SK-N-SH (cell line): ENCODE results near the gene ETV6. TPM values are rescaled to one million over a fixed set of nuclear protein-coding genes. Genes with fewer than 3 reads are reported as not detected.

Experiments used
- CTCF ChIA-PET: fragments of 300-600, 350-600 bp; formaldehyde crosslinking; extraction: SDS; loops from one replicate; lab custom pipeline; 2021; lab: Yijun Ruan, JAX
- POLR2A ChIA-PET: fragments of 350-600 bp; sonication (Branson Sonifier 250); formaldehyde crosslinking; extraction: SDS; loops from one replicate; lab custom pipeline; 2020; ENCODE audit warnings: antibody characterized with exemption, inconsistent platforms; lab: Yijun Ruan, JAX
- DNase-seq: peaks from one replicate; pipeline ENCODE4 v3.0.0; 2012
- H2AFZ ChIP-seq: fragments of 200-600 bp; sonication (generic); 2 replicates; pipeline ENCODE4 v1.8.1; 2016; ENCODE audit warnings: antibody characterized with exemption, mild to moderate bottlenecking, low read depth
- H3F3A ChIP-seq: fragments of 200-600 bp; sonication (generic); replicated peaks from 2 replicates; pipeline ENCODE3; 2016; ENCODE audit warnings: antibody characterized with exemption, mild to moderate bottlenecking; ENCODE audit not compliant: insufficient read depth
- H3K27ac ChIP-seq, 2 experiments: fragments of 200-500 bp in 1 of 2; fragments of 200-600 bp in 1 of 2; sonication (Bioruptor generic) in 1 of 2; sonication (generic), shearing (Covaris generic) in 1 of 2; 2 replicates each; pipeline versions ENCODE4 v1.5.1 to v1.6.1; 2014 to 2016; ENCODE audit warnings: low read depth in 2 of 2, inconsistent platforms in 1 of 2, low read length in 1 of 2, mild to moderate bottlenecking in 1 of 2, mixed read lengths in 1 of 2
- H3K27me3 ChIP-seq: fragments of 200-600 bp; sonication (generic), shearing (Covaris generic); 2 replicates; pipeline ENCODE4 v1.6.1; 2016; ENCODE audit warnings: mixed run types; ENCODE audit not compliant: insufficient read depth
- H3K36me3 ChIP-seq, 2 experiments: fragments of 200-500 bp in 1 of 2; fragments of 200-600 bp in 1 of 2; sonication (Bioruptor generic) in 1 of 2; sonication (generic) in 1 of 2; replicated peaks in 1 of 2; 2 replicates each; pipeline versions ENCODE3 to v1.5.1; 2014 to 2016; ENCODE audit warnings: low read length in 1 of 2, mild to moderate bottlenecking in 1 of 2; ENCODE audit not compliant: insufficient read depth in 2 of 2, control insufficient read depth in 1 of 2
- H3K4me1 ChIP-seq, 2 experiments: fragments of 200-500 bp in 1 of 2; fragments of 200-600 bp in 1 of 2; sonication (Bioruptor generic) in 1 of 2; sonication (generic), shearing (Covaris generic) in 1 of 2; 2 replicates each; pipeline versions ENCODE4 v1.5.1 to v1.6.1; 2014 to 2016; ENCODE audit warnings: low read depth in 1 of 2, low read length in 1 of 2, mixed run types in 1 of 2; ENCODE audit not compliant: insufficient read depth in 2 of 2, control insufficient read depth in 1 of 2
- H3K4me2 ChIP-seq: fragments of 200-600 bp; sonication (generic), shearing (Covaris generic); 2 replicates; pipeline ENCODE4 v1.6.1; 2017; ENCODE audit warnings: mixed run types
- H3K4me3 ChIP-seq, 2 experiments: fragments of 200-500 bp in 1 of 2; fragments of 200-600 bp in 1 of 2; sonication (Bioruptor generic) in 1 of 2; sonication (generic), shearing (Covaris generic) in 1 of 2; 2 replicates each; pipeline versions ENCODE4 v1.5.1 to v1.8.1; 2014 to 2016; ENCODE audit warnings: low read depth in 2 of 2, inconsistent platforms in 1 of 2, low read length in 1 of 2, mild to moderate bottlenecking in 1 of 2, mixed read lengths in 1 of 2, moderate library complexity in 1 of 2
- H3K79me2 ChIP-seq: fragments of 200-600 bp; sonication (generic); 2 replicates; pipeline ENCODE4 v1.8.1; 2017; ENCODE audit warnings: mild to moderate bottlenecking; ENCODE audit not compliant: insufficient read depth
- H3K9ac ChIP-seq: fragments of 200-600 bp; sonication (generic); 2 replicates; pipeline ENCODE4 v1.6.1; 2017; ENCODE audit warnings: mixed run types
- H3K9me2 ChIP-seq: fragments of 200-600 bp; sonication (generic); 2 replicates; pipeline ENCODE4 v1.6.1; 2017; ENCODE audit warnings: mixed run types
- H3K9me3 ChIP-seq: fragments of 200-600 bp; sonication (generic); 2 replicates; pipeline ENCODE4 v1.6.1; 2017; ENCODE audit warnings: mixed run types, mild to moderate bottlenecking, moderate library complexity
- H4K20me1 ChIP-seq: fragments of 200-600 bp; sonication (generic); 2 replicates; pipeline ENCODE4 v1.6.1; 2017; ENCODE audit warnings: mild to moderate bottlenecking, mixed run types; ENCODE audit not compliant: insufficient read depth
- CHD2 ChIP-seq: fragments of 150-350 bp; IDR thresholded peaks from 2 replicates; pipeline ENCODE4 v1.6.1; 2018; ENCODE audit warnings: low read length; ENCODE audit not compliant: partially characterized antibody
- ELF1 ChIP-seq: IDR thresholded peaks from 2 replicates; pipeline ENCODE4 v1.4.0; 2012
- FOSL2 ChIP-seq: IDR thresholded peaks from 2 replicates; pipeline ENCODE4 v1.4.0; 2012; ENCODE audit warnings: low read depth, mild to moderate bottlenecking, moderate library complexity, borderline replicate concordance
- FOXM1 ChIP-seq: IDR thresholded peaks from 2 replicates; pipeline ENCODE4 v1.4.0; 2012; ENCODE audit warnings: low read depth, mild to moderate bottlenecking
- GABPA ChIP-seq: IDR thresholded peaks from 2 replicates; pipeline ENCODE4 v1.4.0; 2012; ENCODE audit warnings: low read depth, mild to moderate bottlenecking
- JUND ChIP-seq: IDR thresholded peaks from 2 replicates; pipeline ENCODE4 v1.4.0; 2012
- MXI1 ChIP-seq: IDR thresholded peaks from 2 replicates; pipeline ENCODE4 v1.6.1; 2012; ENCODE audit warnings: mild to moderate bottlenecking, low read depth, low read length, improper control_type of control experiment
- NFIC ChIP-seq: IDR thresholded peaks from 2 replicates; pipeline ENCODE4 v1.4.0; 2012; ENCODE audit warnings: borderline replicate concordance
- PBX3 ChIP-seq: IDR thresholded peaks from 2 replicates; pipeline ENCODE4; 2012
- RAD21 ChIP-seq: IDR thresholded peaks from 2 replicates; pipeline ENCODE4 v1.6.1; 2012; ENCODE audit warnings: mild to moderate bottlenecking, low read length
- RFX5 ChIP-seq: IDR thresholded peaks from 2 replicates; pipeline ENCODE4 v1.6.1; 2012; ENCODE audit warnings: mild to moderate bottlenecking, improper control_type of control experiment, low read length
- RXRA ChIP-seq: IDR thresholded peaks from 2 replicates; pipeline ENCODE4 v1.4.0; 2012; ENCODE audit warnings: low read depth, mild to moderate bottlenecking, borderline replicate concordance
- SIN3A ChIP-seq: IDR thresholded peaks from 2 replicates; pipeline ENCODE4 v1.6.1; 2012; ENCODE audit warnings: low read depth, mild to moderate bottlenecking, low read length, moderate library complexity, borderline replicate concordance
- USF2 ChIP-seq: fragments of 150-350 bp; IDR thresholded peaks from 2 replicates; pipeline ENCODE4 v1.6.1; 2017; ENCODE audit warnings: antibody characterized with exemption, low read length, low read depth, borderline replicate concordance
- ZBTB33 ChIP-seq: IDR thresholded peaks from 2 replicates; pipeline ENCODE4 v1.4.0; 2012; ENCODE audit warnings: low read depth, borderline replicate concordance
- WGBS: methylation state at CpG from one replicate; pipeline ENCODE4 v1.1.6; 2017; ENCODE audit warnings: low lambda C conversion rate; 5-methylcytosine and 5-hydroxymethylcytosine counted together
- polyA plus RNA-seq, 3 experiments: library from polyadenylated mRNA; depleted of rRNA; stranded (reverse); fragments of >200 nt; gene quantifications; 2 replicates each; pipeline ENCODE4 v1.2.3, GENCODE V29; 2012
- TF ChIP-seq, protein P1 (sequence below): fragments of 150-350 bp; IDR thresholded peaks from 2 replicates; pipeline ENCODE4 v1.6.1; 2016; ENCODE audit warnings: mild to moderate bottlenecking, low read depth, low read length
- TF ChIP-seq, protein P2 (sequence below): IDR thresholded peaks from 2 replicates; pipeline ENCODE4 v1.6.1; 2012; ENCODE audit warnings: mild to moderate bottlenecking, low read depth, low read length, moderate library complexity

Gene ETV6
- polyA plus RNA-seq, 1 of the 3 experiments (the other 2 are of a cell fraction) = 4.0 TPM

DNA sequence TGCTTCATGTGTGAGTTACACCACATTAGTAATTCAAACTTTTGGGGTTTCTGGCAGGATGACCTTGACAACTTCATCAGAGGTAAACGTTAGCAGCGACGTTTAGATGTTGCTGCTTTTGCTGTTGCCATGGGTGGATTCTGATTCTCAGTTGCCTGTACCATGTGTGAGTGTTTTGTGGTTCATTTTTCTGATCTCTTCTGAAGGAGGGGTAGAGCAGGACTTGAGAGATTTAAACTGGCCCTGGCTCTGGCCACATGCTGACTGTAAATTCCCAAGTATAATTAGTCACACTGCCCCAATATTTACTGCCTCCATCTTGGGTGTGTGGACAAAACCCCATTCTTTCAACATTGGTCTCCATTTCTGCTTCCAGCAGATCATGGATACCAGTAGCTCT, 110.4 kb downstream of the ETV6 start:
- POLR2A ChIA-PET = no interaction called here
- Histone ChIP-seq H3K4me2 (no peak overlapping the region), H3K27ac (no peak overlapping the region), H3K9me3 (no peaks in the 10 kb centered on the region), H3F3A (peaks cover 15% of the 10 kb centered on the region), H3K79me2 (peaks cover 21% of the 10 kb centered on the region; the same call in 1 of the 2 replicates), H3K36me3 (peaks cover 2 to 13% of the 10 kb centered on the region in 2 experiments), H4K20me1 (no peaks in the 10 kb centered on the region), H3K9me2 (no peaks in the 10 kb centered on the region), H3K27me3 (no peaks in the 10 kb centered on the region), H3K4me1 (peaks cover 16 to 41% of the 10 kb centered on the region in 2 experiments), H3K4me3 (no peak overlapping the region), H3K9ac (no peak overlapping the region), H2AFZ (no peak overlapping the region)
- CTCF ChIA-PET = interaction anchor here (0.8 to 1.4 kb wide), 3 partner anchors 14 to 34 kb away, joined by 3 to 5 read pairs (median 4); no protein-coding TSS in a partner anchor
- DNase-seq = no peak
- WGBS = 94% methylated on average over 3 of the region's 3 CpGs
- no peak for TF ChIP-seq PBX3
- no peak for TF ChIP-seq JUND
- no peak for TF ChIP-seq RFX5

DNA sequence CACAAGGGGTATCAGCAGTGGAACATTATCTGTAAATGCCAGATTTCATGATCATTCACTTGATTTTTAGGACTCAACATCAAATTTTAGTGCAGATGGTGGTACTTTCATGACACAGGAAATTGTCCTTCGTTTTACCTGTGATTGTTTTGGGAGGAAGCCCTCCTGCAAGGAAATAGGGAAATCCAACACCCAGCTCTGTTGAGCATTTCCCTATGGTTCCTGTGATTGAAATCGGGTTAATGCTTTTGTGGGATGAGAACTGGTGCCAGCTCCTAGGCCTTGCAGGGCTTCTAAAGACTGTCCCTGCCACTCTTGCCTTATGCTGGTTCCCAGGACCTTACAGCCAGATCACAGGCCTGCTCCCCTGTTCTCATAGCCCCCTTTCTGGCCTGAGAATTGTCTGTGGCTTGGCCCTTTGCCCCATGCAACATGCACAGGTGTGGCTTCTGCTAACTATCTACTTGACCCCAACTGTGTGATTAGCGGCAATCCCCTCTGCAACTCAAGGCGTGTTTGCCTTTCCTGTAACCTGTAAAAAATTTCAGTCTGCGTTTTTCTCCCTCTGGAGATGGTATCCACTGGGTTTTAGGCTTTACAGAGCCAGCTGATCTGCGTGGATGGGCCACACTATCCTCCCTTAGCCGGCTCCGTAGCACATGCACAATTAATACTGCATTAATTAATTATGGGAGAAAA, 112.5 kb downstream of the ETV6 start:
- H3K9me3 ChIP-seq = no peaks in the 10 kb centered on the region
- no peak for DNase-seq
- WGBS = 93% methylated on average over 8 of the region's 8 CpGs
- TF ChIP-seq CHD2 = no peak
- TF ChIP-seq, protein P1, sequence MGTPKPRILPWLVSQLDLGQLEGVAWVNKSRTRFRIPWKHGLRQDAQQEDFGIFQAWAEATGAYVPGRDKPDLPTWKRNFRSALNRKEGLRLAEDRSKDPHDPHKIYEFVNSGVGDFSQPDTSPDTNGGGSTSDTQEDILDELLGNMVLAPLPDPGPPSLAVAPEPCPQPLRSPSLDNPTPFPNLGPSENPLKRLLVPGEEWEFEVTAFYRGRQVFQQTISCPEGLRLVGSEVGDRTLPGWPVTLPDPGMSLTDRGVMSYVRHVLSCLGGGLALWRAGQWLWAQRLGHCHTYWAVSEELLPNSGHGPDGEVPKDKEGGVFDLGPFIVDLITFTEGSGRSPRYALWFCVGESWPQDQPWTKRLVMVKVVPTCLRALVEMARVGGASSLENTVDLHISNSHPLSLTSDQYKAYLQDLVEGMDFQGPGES = no peak
- TF ChIP-seq ELF1 = no peak
- no peak for TF ChIP-seq ZBTB33
- no peak for TF ChIP-seq RFX5
- no peak for TF ChIP-seq JUND
- no peak for TF ChIP-seq RXRA
- TF ChIP-seq RAD21 = no peak
- TF ChIP-seq FOXM1 = no peak
- TF ChIP-seq MXI1 = no peak
- no peak for TF ChIP-seq USF2
- TF ChIP-seq GABPA = no peak
- TF ChIP-seq, protein P2, sequence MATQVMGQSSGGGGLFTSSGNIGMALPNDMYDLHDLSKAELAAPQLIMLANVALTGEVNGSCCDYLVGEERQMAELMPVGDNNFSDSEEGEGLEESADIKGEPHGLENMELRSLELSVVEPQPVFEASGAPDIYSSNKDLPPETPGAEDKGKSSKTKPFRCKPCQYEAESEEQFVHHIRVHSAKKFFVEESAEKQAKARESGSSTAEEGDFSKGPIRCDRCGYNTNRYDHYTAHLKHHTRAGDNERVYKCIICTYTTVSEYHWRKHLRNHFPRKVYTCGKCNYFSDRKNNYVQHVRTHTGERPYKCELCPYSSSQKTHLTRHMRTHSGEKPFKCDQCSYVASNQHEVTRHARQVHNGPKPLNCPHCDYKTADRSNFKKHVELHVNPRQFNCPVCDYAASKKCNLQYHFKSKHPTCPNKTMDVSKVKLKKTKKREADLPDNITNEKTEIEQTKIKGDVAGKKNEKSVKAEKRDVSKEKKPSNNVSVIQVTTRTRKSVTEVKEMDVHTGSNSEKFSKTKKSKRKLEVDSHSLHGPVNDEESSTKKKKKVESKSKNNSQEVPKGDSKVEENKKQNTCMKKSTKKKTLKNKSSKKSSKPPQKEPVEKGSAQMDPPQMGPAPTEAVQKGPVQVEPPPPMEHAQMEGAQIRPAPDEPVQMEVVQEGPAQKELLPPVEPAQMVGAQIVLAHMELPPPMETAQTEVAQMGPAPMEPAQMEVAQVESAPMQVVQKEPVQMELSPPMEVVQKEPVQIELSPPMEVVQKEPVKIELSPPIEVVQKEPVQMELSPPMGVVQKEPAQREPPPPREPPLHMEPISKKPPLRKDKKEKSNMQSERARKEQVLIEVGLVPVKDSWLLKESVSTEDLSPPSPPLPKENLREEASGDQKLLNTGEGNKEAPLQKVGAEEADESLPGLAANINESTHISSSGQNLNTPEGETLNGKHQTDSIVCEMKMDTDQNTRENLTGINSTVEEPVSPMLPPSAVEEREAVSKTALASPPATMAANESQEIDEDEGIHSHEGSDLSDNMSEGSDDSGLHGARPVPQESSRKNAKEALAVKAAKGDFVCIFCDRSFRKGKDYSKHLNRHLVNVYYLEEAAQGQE = no peak
- TF ChIP-seq FOSL2 = no peak
- TF ChIP-seq NFIC = no peak
- no peak for TF ChIP-seq SIN3A
- H3K27me3 ChIP-seq = no peaks in the 10 kb centered on the region
- H3F3A ChIP-seq = peaks cover 18% of the 10 kb centered on the region
- no peak overlapping the region for H3K4me3 ChIP-seq
- peaks cover 27% of the 10 kb centered on the region; the same call in 1 of the 2 replicates for H3K79me2 ChIP-seq
- H3K36me3 ChIP-seq = peaks cover 0 to 11% of the 10 kb centered on the region in 2 experiments
- no peak overlapping the region for H2AFZ ChIP-seq
- H4K20me1 ChIP-seq = no peaks in the 10 kb centered on the region
- H3K9ac ChIP-seq = no peak overlapping the region
- H3K4me1 ChIP-seq = peaks cover 24 to 50% of the 10 kb centered on the region in 2 experiments
- H3K27ac ChIP-seq = peak overlapping the region in 1 of 2 experiments; percentile 89; a peak in 2 of 4 replicates
- ChIA-PET CTCF (interaction anchor here (1.4 kb wide), 1 partner anchor 12 kb away, joined by 4 read pairs; no protein-coding TSS in a partner anchor), POLR2A (no interaction called here)
- 0 out of 2 replicates have a peak overlapping the region, but pooled peaks have one; percentile 13 for H3K4me2 ChIP-seq
- no peaks in the 10 kb centered on the region for H3K9me2 ChIP-seq
